HG03378 (cell line): ENCODE results near the gene UGT2B10.

ENCODE experiments used
- ATAC-seq: cut with Tn5 transposase; IDR thresholded peaks from one replicate; pipeline ENCODE4 v1.9.1; 2021; ENCODE audit warnings: mild to moderate bottlenecking, moderate library complexity; ENCODE audit not compliant: unreplicated experiment

UGT2B10 gene

DNA sequence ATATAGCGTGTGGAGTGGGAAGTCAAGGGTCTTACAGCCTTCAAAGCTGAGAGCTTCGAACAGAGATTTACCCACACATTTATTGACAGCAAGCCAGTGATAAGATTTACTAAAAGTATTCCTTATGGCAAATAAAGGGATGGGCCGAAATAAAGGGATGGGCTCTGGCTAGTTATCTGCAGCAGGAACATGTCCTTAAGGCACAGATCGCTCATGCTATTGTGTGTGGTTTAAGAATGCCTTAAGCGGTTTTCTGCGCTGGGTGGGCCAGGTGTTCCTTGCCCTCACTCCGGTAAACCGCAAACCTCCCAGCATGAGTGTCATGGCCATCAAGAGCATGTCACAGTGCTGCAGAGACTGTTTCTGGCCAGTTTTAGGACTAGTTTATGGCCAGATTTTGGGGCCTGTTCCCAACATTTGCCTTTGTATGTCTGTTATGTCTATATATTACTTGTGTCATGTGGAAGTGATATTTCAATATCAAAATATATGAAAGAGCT is 53.5 kb downstream of the UGT2B10 start:
- ATAC-seq: no peak

DNA sequence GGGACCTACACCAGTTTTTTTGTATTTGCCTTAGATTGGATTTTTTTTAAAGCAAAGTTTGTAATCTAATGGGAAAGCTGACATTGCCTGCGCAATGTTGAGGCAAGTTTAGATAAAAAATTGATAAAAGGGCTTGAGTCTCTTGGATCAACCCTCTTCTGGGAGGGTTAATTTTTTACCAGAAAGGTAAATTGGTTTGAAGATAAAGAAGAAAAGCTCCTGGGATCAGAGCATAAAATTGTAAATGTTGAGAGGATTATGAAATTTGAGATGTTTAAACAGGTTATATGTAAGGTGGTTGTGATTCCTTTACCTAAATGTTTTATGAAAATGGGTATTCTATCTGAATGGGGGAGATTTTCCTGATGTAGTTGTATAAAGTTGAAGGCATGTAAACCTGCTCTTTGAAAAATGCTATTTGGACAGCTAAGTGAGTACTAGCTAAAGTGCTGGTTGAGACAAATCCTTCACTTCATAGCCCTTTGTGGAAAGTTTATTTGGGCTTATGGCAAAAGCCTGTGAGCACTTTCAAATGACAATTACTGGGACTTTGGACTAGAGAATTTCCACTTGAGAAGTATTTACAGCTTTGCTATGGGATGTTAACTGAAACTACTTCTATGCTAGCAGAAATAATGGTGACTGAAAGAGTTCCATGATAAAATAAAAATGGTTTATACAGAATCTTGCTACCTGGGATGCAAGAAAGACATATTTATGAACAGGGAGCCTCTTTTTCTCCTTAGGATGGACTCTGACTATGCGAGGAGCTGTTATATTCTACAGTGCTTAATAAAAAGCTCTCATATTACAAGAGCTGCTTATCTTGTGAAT is 56.2 kb downstream of the UGT2B10 start:
- ATAC-seq: no peak

DNA sequence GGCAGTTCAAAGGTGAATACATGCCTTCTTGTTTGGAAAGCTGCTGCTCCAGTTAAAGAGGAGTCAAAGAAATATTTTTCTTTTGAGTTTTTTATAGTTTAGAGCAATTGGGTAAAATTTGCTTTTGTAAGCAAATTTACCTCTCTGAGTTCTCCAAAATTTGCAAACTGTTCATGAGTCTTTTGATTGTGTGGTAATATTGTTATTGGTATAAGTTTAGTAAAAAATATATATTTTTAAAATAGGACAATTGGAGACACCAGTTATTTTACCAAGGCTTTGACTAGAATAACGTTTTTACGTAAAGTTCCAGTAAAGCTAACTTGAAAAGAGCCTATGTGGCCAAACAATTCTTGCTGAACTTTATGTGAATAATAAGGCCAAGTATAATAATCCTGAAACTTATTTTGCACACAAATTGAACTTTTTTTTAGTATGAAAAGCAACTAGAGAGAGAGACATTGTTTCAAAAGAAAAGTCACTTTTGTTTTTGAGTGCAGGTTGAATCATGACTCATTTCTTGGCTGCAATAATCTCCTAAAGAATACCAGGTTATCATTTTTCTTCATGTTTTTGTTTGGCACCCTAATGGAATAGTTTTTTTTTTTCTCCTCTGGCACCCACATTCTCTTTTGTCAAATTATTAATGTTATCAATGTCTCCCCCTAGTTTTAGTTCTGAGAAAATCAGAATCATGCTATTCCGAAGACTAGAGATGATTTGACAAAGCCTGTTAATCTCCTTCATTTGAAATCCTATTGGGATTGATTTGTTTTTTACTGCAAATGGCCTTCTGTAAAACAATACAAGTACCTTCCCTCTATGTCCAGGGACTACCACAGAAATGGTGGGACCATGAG is 57.1 kb downstream of the UGT2B10 start:
- ATAC-seq: no peak

DNA sequence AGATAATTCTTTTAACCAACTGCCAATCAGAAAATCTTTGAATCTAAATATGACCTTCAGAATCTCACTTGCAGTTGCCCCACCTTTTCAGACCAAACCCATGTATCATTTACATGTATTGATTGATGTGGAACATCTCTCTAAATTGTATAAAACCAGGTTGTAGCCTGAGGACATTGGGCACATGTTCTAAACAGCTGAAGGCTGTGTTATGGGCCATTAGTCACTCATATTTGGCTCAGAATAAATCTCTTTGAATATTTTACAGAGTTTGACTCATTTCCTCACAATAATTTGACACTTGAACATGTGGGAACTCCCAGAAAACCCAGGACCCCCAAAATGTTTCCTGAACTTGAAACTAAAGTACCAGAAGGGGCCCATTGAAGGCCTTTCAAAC is 58.7 kb downstream of the UGT2B10 start:
- ATAC-seq: no peak

DNA sequence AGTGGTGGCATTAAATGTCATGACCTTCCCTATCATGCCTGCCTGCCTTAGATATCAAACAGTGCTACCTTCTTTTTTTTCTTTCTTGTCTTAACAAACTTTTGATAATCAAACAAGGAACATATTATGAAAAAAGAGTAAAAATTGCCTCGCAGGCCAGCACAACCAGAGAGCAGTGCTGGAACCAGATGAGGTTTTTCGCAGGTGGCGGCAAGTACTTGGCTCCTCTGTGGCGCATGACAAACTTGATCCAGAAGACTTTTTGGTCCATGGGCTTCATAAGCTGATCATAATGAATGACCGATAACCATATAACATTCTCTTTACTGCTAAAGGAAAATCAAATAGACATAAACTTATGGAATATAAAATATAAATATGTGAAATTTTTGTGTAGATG is 61.8 kb downstream of the UGT2B10 start:
- ATAC-seq: no peak

DNA sequence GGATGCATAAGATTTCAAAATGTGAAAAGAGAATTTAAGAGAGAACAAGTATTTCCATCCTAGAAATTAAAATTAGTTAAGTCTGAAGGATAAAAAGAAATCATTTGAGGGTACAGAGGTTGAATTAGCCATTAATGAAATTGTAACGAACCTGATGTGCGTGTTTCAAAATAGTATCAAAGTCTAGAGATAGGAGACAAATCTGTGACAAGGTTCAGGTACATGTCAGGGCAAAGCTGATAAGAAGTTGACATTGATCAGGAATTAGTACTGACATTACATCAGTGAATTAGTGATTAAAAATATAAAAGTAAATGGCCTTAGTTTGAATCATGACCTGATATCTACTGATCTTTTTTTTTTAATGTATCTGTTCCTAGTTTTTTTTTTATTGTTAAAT is 62.3 kb downstream of the UGT2B10 start:
- ATAC-seq: no peak
